KMS-11 (cell line): ENCODE results near the gene NAT8L.

ENCODE experiments used
- H2AFZ ChIP-seq: fragments of 200-600 bp; sonication (generic); 2 replicates; pipeline ENCODE4 v1.6.1; 2016; ENCODE audit warnings: antibody characterized with exemption, mixed run types, low read depth
- H3K27ac ChIP-seq: fragments of 200-600 bp; sonication (generic); 2 replicates; pipeline ENCODE4 v1.6.1; 2016; ENCODE audit warnings: mild to moderate bottlenecking, mixed run types
- H3K27me3 ChIP-seq: fragments of 200-600 bp; sonication (generic); 2 replicates; pipeline ENCODE4 v1.6.1; 2017; ENCODE audit warnings: mild to moderate bottlenecking, low read depth, mixed run types, moderate library complexity; ENCODE audit not compliant: insufficient read depth
- H3K36me3 ChIP-seq: fragments of 200-600 bp; sonication (generic); 2 replicates; pipeline ENCODE4 v1.6.1; 2017; ENCODE audit warnings: mild to moderate bottlenecking, mixed run types; ENCODE audit not compliant: insufficient read depth
- H3K4me1 ChIP-seq: fragments of 200-600 bp; sonication (generic); 2 replicates; pipeline ENCODE4 v1.6.1; 2016; ENCODE audit warnings: mild to moderate bottlenecking, low read depth, mixed run types; ENCODE audit not compliant: poor library complexity, severe bottlenecking
- H3K4me2 ChIP-seq: fragments of 200-600 bp; sonication (generic); 2 replicates; pipeline ENCODE4 v1.7.0; 2016; ENCODE audit warnings: mild to moderate bottlenecking, mixed run types
- H3K4me3 ChIP-seq: fragments of 200-600 bp; sonication (generic); IDR thresholded peaks from 2 replicates; pipeline ENCODE4 v1.6.1; 2017; ENCODE audit warnings: low read depth, low read length, mixed read lengths; ENCODE audit not compliant: insufficient read depth
- H3K79me2 ChIP-seq: fragments of 200-600 bp; sonication (generic); 2 replicates; pipeline ENCODE4 v1.6.1; 2016; ENCODE audit warnings: low read depth, mixed run types; ENCODE audit not compliant: insufficient read depth
- H3K9ac ChIP-seq: fragments of 200-600 bp; sonication (generic); 2 replicates; pipeline ENCODE4 v1.6.1; 2016; ENCODE audit warnings: mild to moderate bottlenecking, mixed run types
- H4K20me1 ChIP-seq: fragments of 200-600 bp; sonication (generic); 2 replicates; pipeline ENCODE4 v1.6.1; 2016; ENCODE audit warnings: mild to moderate bottlenecking, mixed run types; ENCODE audit not compliant: insufficient read depth
- CTCF ChIP-seq: fragments of 200-600 bp; sonication (generic); conservative IDR thresholded peaks from 2 replicates; pipeline ENCODE4 v1.6.1; 2017; ENCODE audit warnings: low read depth, mild to moderate bottlenecking, antibody characterized with exemption, low read length, moderate library complexity, mixed read lengths

The NAT8L gene

GRCh38 chr4:2079006-2079405 lies 19.9 kb downstream of the NAT8L start:
- Histone ChIP-seq H3K4me2 (no peak overlapping the region), H4K20me1 (no peaks in the 10 kb centered on the region), H3K9ac (no peak overlapping the region), H3K4me3 (no peak overlapping the region), H3K27ac (no peak overlapping the region), H2AFZ (no peak overlapping the region), H3K4me1 (no peaks in the 10 kb centered on the region), H3K79me2 (no peaks in the 10 kb centered on the region), H3K36me3 (no peaks in the 10 kb centered on the region), H3K27me3 (no peaks in the 10 kb centered on the region)
- TF ChIP-seq CTCF: no peak

GRCh38 chr4:2079926-2080325 lies 20.8 kb downstream of the NAT8L start:
- Histone ChIP-seq H3K79me2 (no peaks in the 10 kb centered on the region), H2AFZ (no peak overlapping the region), H3K4me3 (no peak overlapping the region), H4K20me1 (no peaks in the 10 kb centered on the region), H3K36me3 (no peaks in the 10 kb centered on the region), H3K27ac (no peak overlapping the region), H3K27me3 (no peaks in the 10 kb centered on the region), H3K9ac (no peak overlapping the region), H3K4me2 (no peak overlapping the region), H3K4me1 (no peaks in the 10 kb centered on the region)
- no peak for TF ChIP-seq CTCF

GRCh38 chr4:2080429-2081300 lies 21.5 kb downstream of the NAT8L start:
- TF ChIP-seq CTCF: no peak

GRCh38 chr4:2081540-2081939 lies 22.4 kb downstream of the NAT8L start:
- H3K9ac ChIP-seq: no peak overlapping the region
- no peaks in the 10 kb centered on the region for H3K4me1 ChIP-seq
- H3K27me3 ChIP-seq: no peaks in the 10 kb centered on the region

More at GRCh38 chr4:2080429-2081300, 21.5 kb downstream of the NAT8L start:
- no peak overlapping the region for H3K9ac ChIP-seq
- H3K79me2 ChIP-seq: no peaks in the 10 kb centered on the region
- H3K4me1 ChIP-seq: no peaks in the 10 kb centered on the region
- no peak overlapping the region for H3K4me2 ChIP-seq
- no peaks in the 10 kb centered on the region for H4K20me1 ChIP-seq
- no peak overlapping the region for H3K27ac ChIP-seq
- H3K36me3 ChIP-seq: no peaks in the 10 kb centered on the region
- H3K4me3 ChIP-seq: no peak overlapping the region
- no peaks in the 10 kb centered on the region for H3K27me3 ChIP-seq
- H2AFZ ChIP-seq: no peak overlapping the region

More at GRCh38 chr4:2081540-2081939, 22.4 kb downstream of the NAT8L start:
- Histone ChIP-seq H3K79me2 (no peaks in the 10 kb centered on the region), H2AFZ (no peak overlapping the region), H3K36me3 (no peaks in the 10 kb centered on the region), H3K4me3 (no peak overlapping the region), H3K27ac (no peak overlapping the region), H4K20me1 (no peaks in the 10 kb centered on the region), H3K4me2 (no peak overlapping the region)
- no peak for TF ChIP-seq CTCF
